Measurements from ENCODE around the gene SLIT1.

The SLIT1 gene

GRCh38 chr10:97028126-97028831, 157.5 kb downstream of the SLIT1 start:
- no peak overlapping the region for H3K4me3 ChIP-seq (ENCODE audit: low read depth, low read length)
- TF ChIP-seq, protein P1, sequence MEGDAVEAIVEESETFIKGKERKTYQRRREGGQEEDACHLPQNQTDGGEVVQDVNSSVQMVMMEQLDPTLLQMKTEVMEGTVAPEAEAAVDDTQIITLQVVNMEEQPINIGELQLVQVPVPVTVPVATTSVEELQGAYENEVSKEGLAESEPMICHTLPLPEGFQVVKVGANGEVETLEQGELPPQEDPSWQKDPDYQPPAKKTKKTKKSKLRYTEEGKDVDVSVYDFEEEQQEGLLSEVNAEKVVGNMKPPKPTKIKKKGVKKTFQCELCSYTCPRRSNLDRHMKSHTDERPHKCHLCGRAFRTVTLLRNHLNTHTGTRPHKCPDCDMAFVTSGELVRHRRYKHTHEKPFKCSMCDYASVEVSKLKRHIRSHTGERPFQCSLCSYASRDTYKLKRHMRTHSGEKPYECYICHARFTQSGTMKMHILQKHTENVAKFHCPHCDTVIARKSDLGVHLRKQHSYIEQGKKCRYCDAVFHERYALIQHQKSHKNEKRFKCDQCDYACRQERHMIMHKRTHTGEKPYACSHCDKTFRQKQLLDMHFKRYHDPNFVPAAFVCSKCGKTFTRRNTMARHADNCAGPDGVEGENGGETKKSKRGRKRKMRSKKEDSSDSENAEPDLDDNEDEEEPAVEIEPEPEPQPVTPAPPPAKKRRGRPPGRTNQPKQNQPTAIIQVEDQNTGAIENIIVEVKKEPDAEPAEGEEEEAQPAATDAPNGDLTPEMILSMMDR (IDR thresholded peaks at IDR 0.05; ENCODE audit: low read depth, low read length, missing control alignments): no peak
- no peak for DNase-seq (ENCODE audit: low read depth)
- in situ Hi-C loops (cut with HindIII; ENCODE audit: low sequenced_read_pairs): no loop called here

DNA sequence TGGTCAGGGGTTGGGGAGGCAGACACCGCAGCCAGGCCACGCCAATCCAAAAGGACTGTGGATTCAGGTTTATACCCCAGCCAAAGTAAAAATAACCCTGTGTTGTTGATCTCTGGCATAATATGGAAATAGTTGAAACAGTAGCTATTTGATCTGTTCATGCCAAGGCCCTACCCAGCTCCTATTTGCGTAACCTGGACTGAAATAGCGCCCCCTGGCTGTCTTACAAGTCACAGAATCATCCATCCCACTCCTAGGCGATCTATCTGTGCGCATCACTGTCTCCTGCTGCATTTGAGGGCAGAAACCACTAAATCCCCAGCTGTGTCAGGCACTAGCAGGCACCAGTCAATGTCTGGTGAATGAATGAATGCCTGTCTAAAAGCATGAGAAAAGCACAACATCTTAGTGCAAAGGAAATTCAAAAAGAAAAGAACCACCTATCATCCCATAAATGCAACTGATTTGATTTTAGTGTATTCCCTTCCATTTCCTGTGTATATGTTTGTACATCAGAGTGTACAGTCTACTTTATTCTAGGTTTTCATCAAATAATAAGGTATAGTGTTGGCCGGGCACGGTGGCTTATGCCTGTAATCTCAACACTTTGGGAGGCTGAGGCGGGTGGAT, 160.0 kb downstream of the SLIT1 start:
- TF ChIP-seq, protein P1 (IDR thresholded peaks at IDR 0.05; ENCODE audit: low read depth, low read length, missing control alignments): peak; percentile 41
- no peak for DNase-seq (ENCODE audit: low read depth)

GRCh38 chr10:97024168-97025073, 161.3 kb downstream of the SLIT1 start:
- in situ Hi-C loops (cut with HindIII; ENCODE audit: low sequenced_read_pairs): no loop called here

More for the DNA sequence above, 160.0 kb downstream of the SLIT1 start:
- in situ Hi-C loops (cut with HindIII; ENCODE audit: low sequenced_read_pairs): no loop called here
- H3K4me3 ChIP-seq (ENCODE audit: low read depth, low read length): no peak overlapping the region

DNA sequence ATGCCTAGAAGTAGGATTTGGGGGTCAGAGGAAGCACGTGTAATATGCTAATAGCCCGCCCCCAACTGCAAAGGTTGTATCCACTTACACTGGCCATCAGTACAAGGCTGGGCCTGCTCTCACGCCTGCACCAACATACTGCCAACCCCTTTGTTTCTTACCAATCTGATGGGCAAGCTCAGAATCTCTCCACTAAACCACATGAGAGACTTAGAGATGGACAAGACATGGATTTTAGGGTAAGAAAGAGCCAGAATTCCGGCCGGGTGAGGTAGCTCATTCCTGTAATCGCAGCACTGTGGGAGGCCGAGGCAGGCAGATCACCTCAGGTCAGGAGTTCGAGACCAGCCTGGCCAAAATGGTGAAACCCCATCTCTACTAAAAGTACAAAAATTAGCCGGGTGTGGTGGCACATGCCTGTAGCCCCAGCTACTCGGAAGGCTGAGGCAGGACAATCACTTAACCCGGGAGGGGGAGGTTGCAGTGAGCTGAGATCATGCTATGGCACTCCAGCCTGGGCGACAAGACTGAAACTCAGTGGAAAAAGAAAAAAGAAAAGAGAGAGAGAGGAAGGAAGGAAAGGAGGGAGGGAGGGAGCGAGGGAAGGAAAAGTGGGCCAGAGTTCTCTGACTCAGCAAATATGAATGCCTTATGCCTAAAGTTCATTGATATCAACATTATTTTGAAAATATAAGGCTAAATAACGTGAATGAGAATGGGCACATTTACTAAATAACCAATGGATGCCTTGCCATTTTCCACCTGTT, 162.2 kb downstream of the SLIT1 start:
- in situ Hi-C loops (cut with HindIII; ENCODE audit: low sequenced_read_pairs): no loop called here
- TF ChIP-seq, protein P1 (IDR thresholded peaks at IDR 0.05; ENCODE audit: low read depth, low read length, missing control alignments): no peak
- H3K4me3 ChIP-seq (ENCODE audit: low read depth, low read length): no peak overlapping the region
- no peak for DNase-seq (ENCODE audit: low read depth)

More at GRCh38 chr10:97024168-97025073, 161.3 kb downstream of the SLIT1 start:
- peak; percentile 34 for DNase-seq (ENCODE audit: low read depth)
- H3K4me3 ChIP-seq (ENCODE audit: low read depth, low read length): no peak overlapping the region
- TF ChIP-seq, protein P1 (IDR thresholded peaks at IDR 0.05; ENCODE audit: low read depth, low read length, missing control alignments): no peak

DNA sequence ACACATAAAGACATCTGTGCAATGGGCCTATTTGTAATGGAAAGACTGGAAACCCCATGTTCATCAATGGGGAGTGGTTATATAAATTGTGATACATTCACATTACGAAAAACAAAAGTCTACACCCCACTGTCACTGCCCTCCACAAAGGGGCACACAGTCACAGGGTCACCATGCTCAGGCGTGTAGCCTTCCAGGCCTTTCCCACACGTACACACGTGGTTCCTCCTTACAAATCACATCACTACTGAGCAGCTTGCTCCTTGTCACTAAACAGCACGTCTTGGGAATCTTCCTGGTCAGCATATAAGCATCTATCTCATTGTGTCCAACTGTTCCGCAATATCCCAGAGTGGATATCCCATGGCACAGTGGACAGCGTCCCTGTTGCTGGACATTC, 163.1 kb downstream of the SLIT1 start:
- TF ChIP-seq, protein P1 (IDR thresholded peaks at IDR 0.05; ENCODE audit: low read depth, low read length, missing control alignments): no peak
- H3K4me3 ChIP-seq (ENCODE audit: low read depth, low read length): no peak overlapping the region
- in situ Hi-C loops (cut with HindIII; ENCODE audit: low sequenced_read_pairs): no loop called here
- no peak for DNase-seq (ENCODE audit: low read depth)
